Psoas muscle (tissue), 8 donors: Measurements from ENCODE around the gene COBL. TPM values are rescaled to one million over a fixed set of nuclear protein-coding genes. Genes with fewer than 3 reads are reported as not detected.

Experiments
- ATAC-seq, 4 donors: fragments of 200-7000 bp; cut with Tn5 transposase; one replicate each; pipeline ENCODE4 v1.9.1; 2020; ENCODE audit warnings: moderate library complexity in 3 of 4, mild to moderate bottlenecking in 2 of 4
- DNase-seq, 2 donors: peaks; one replicate each; pipeline ENCODE4 v3.0.0-alpha.2; 2020
- H3K27ac ChIP-seq: fragments of 200-600 bp; one replicate; pipeline ENCODE4 v1.8.0; 2022
- H3K27me3 ChIP-seq, 3 donors: fragments of 200-600 bp in 1 of 3; one replicate each; pipeline versions ENCODE4 v1.6.1 to v1.8.0; 2013 to 2022; ENCODE audit warnings: low read length in 2 of 3, mild to moderate bottlenecking in 2 of 3, moderate library complexity in 1 of 3; ENCODE audit not compliant: insufficient read depth in 3 of 3
- H3K36me3 ChIP-seq, 2 donors: fragments of 200-600 bp in 1 of 2; one replicate each; pipeline versions ENCODE4 v1.6.1 to v1.8.0; 2013 to 2022; ENCODE audit warnings: low read depth in 1 of 2, mild to moderate bottlenecking in 1 of 2, moderate library complexity in 1 of 2; ENCODE audit not compliant: insufficient read depth in 1 of 2
- H3K4me1 ChIP-seq: fragments of 200-600 bp; one replicate; pipeline ENCODE4 v1.8.0; 2022
- H3K4me3 ChIP-seq: fragments of 200-600 bp; one replicate; pipeline ENCODE4 v1.8.0; 2022; ENCODE audit warnings: mild to moderate bottlenecking
- H3K9me3 ChIP-seq: fragments of 200-600 bp; one replicate; pipeline ENCODE4 v1.8.0; 2022
- WGBS, 3 donors: extraction: QIAGEN DNeasy Blood & Tissue Kit; methylation state at CpG; one replicate each; pipeline versions ENCODE4 v1.1.6 to v1.1.7; 2013; 5-methylcytosine and 5-hydroxymethylcytosine counted together
- intact Hi-C, 2 donors: fragments of 100-400 bp; cut with DNase I; formaldehyde crosslinking; loops; one replicate each; pipeline versions ENCODE4 v1.11.0 to v1.14.2; 2022
- polyA plus RNA-seq, 3 donors: library from polyadenylated mRNA; stranded (reverse); fragments of 200-250 nt; gene quantifications; one replicate each; pipeline ENCODE4 v1.2.3, GENCODE V29; 2013
- total RNA-seq, 4 donors: library from RNA; stranded (reverse); fragmentation: NEBNext Ultra II Directional in 2 of 4; extraction: Animal tissue kit (Norgen Biotek cat#: 25700) in 2 of 4; gene quantifications; one replicate each; pipeline versions ENCODE4 v1.2.1 to v1.2.4, GENCODE V29; 2021 to 2023
- TF ChIP-seq, protein P1 (sequence below): fragments of 200-600 bp; IDR thresholded peaks from one replicate; pipeline ENCODE4 v1.8.0; 2022; ENCODE audit warnings: antibody characterized with exemption
- donor health status: healthy with polysubstance abuse.
- donor health status: DM: no; HTN: no; CAD: no; lungs with moderate emphysema.
- donor health status: Bipolar disorder and iron deficiency.
- donor health status: healthy.
- donor health status: DM: yes; HTN: yes; CAD: no.
- donor health status: DM: no; HTN: no; CAD: no.
- donor health status: DM: no; HTN: no; CAD: no.
- donor health status: DM: yes; HTN: yes; CAD: no.

The COBL gene
- total and polyA plus RNA-seq, 7 donors, result 57.5 to 139 (median 115) TPM

GRCh38 chr7:51233374-51233773 lies 83.2 kb downstream of the COBL start:
- TF ChIP-seq, protein P1, sequence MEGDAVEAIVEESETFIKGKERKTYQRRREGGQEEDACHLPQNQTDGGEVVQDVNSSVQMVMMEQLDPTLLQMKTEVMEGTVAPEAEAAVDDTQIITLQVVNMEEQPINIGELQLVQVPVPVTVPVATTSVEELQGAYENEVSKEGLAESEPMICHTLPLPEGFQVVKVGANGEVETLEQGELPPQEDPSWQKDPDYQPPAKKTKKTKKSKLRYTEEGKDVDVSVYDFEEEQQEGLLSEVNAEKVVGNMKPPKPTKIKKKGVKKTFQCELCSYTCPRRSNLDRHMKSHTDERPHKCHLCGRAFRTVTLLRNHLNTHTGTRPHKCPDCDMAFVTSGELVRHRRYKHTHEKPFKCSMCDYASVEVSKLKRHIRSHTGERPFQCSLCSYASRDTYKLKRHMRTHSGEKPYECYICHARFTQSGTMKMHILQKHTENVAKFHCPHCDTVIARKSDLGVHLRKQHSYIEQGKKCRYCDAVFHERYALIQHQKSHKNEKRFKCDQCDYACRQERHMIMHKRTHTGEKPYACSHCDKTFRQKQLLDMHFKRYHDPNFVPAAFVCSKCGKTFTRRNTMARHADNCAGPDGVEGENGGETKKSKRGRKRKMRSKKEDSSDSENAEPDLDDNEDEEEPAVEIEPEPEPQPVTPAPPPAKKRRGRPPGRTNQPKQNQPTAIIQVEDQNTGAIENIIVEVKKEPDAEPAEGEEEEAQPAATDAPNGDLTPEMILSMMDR, result no peak
- Histone ChIP-seq H3K4me3 (peak overlapping the region; percentile 40), H3K27ac (peak overlapping the region; percentile 85), H3K4me1 (peaks cover 18% of the 10 kb centered on the region), H3K9me3 (no peaks in the 10 kb centered on the region), H3K36me3 (no peaks in the 10 kb centered on the region), H3K27me3 (no peaks in the 10 kb centered on the region)
- DNase-seq, result no peak
- intact Hi-C loops, result loop anchor here in 1 of 2 donors (5.0 kb wide), 1 partner anchor 44 kb away; no protein-coding TSS in a partner anchor
- peak in 2 of 4 donors; percentile 1 to 19 for ATAC-seq
- 41 to 62% (median 52%) methylated on average over 13 of the region's 13 CpGs for WGBS, 3 donors

DNA sequence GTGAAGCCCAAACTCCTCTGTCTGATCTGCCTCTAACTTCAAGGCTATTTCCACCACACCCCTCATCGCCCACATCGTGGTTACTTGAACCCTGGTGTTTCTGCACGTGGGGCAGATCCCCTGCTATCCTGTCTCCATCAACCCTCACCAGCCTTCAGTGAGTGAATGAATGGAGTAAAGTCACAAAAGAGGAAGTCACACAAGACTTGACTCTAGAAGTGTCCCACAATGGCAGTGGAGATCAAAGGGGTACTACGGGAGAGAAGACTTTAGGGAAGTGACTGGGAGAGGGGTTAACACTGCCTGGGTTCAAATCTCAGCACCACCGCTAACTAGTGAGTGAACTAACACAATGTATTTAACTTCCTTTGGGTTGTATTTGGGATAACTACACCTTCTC lies 85.9 kb downstream of the COBL start:
- TF ChIP-seq, protein P1, result no peak
- ATAC-seq (no peak), DNase-seq (no peak)
- no peaks in the 10 kb centered on the region for H3K27me3 ChIP-seq
- peaks cover 39% of the 10 kb centered on the region for H3K4me1 ChIP-seq
- no peak overlapping the region for H3K4me3 ChIP-seq
- no peaks in the 10 kb centered on the region for H3K36me3 ChIP-seq
- H3K27ac ChIP-seq, result no peak overlapping the region
- no peaks in the 10 kb centered on the region for H3K9me3 ChIP-seq
- intact Hi-C loops, result loop anchor here in 1 of 2 donors (5.0 kb wide), 1 partner anchor 47 kb away; no protein-coding TSS in a partner anchor
- WGBS, 3 donors, result 85 to 90% (median 86%) methylated on average over 5 of the region's 5 CpGs

- TF ChIP-seq, protein P1, result no peak
- Histone ChIP-seq H3K4me1 (peaks cover 44% of the 10 kb centered on the region), H3K9me3 (no peaks in the 10 kb centered on the region), H3K4me3 (no peak overlapping the region), H3K27me3 (no peaks in the 10 kb centered on the region), H3K36me3 (no peaks in the 10 kb centered on the region), H3K27ac (peak overlapping the region; percentile 71)
- DNase-seq (no peak), ATAC-seq (no peak)
- 60 to 80% (median 62%) methylated on average over 2 of the region's 2 CpGs for WGBS, 3 donors
- intact Hi-C loops, result loop anchor here in 1 of 2 donors (5.0 kb wide), 1 partner anchor 47 kb away; no protein-coding TSS in a partner anchor
These were observed 86.3 kb downstream of the COBL start for GRCh38 chr7:51230324-51230625.

DNA sequence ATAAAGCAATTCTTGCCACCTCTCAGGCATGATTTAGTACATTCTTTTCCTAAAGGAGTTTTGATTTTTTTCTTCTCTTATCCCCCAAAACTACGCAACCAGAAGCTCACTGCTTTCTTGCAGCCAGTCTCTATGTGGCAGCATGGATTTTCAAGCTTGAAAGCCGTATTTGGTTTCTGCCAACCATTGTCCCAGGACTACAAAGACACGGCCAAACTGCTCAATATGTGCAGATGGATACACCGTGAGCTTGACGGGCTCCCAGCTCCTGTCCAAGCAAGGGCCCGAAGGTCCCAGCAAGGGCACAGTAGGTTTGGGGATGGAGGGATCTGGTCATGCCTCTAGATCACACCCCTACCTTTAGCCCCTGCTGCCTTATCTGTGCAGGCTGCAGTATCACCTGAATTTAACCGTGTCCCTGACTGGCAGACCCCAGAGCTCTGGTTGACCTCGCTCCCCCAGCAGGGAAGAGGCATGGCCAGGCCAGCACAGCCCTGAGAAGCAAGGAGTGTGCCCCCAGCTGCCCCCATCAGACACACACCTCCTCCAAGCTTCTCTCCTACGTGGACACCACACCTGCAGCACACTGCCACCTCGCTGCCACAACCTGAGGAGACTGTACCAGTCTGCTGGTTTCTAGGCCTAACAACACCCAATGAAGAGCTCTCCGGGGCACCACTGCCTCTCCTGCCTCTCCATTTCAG lies 86.8 kb downstream of the COBL start:
- ATAC-seq (no peak), DNase-seq (no peak)
- intact Hi-C loops, result loop anchor here (5.0 to 10.0 kb wide), 5 partner anchors 37 to 128 kb away; partner anchors contain the start of gene COBL (in 1 of the 2)
- TF ChIP-seq, protein P1, result no peak
- 74 to 87% (median 74%) methylated on average over 11 of the region's 11 CpGs for WGBS, 3 donors
- no peaks in the 10 kb centered on the region for H3K36me3 ChIP-seq
- H3K4me1 ChIP-seq, result peaks cover 47% of the 10 kb centered on the region
- H3K27ac ChIP-seq, result peak overlapping the region; percentile 71
- H3K9me3 ChIP-seq, result no peaks in the 10 kb centered on the region
- peak overlapping the region; percentile 59 for H3K4me3 ChIP-seq
- H3K27me3 ChIP-seq, result no peaks in the 10 kb centered on the region
